Astrocyte (in vitro differentiated cells and primary cell): ENCODE measurements around the gene VSTM4. TPM values are rescaled to one million over a fixed set of nuclear protein-coding genes. Genes with fewer than 3 reads are reported as not detected.

Experiments used
- DNase-seq: peaks from one replicate; pipeline ENCODE4 v3.0.0-alpha.2; 2010; ENCODE audit warnings: low read depth
- FAIRE-seq: peaks from 2 replicates; lab custom pipeline; 2011; peaks lifted over from hg19 to GRCh38; lab: Jason Lieb, UNC
- H2AFZ ChIP-seq: 2 replicates; pipeline ENCODE4 v1.6.0; 2012; ENCODE audit warnings: low read depth, low read length, inconsistent platforms
- H3K27ac ChIP-seq: 2 replicates; pipeline ENCODE4 v1.5.1; 2011; ENCODE audit warnings: low read depth, low read length, inconsistent platforms
- H3K27me3 ChIP-seq: 2 replicates; pipeline ENCODE4 v1.6.0; 2011; ENCODE audit warnings: low read length, inconsistent platforms; ENCODE audit not compliant: insufficient read depth
- H3K36me3 ChIP-seq: 2 replicates; pipeline ENCODE4 v1.5.1; 2011; ENCODE audit warnings: low read length, inconsistent platforms; ENCODE audit not compliant: insufficient read depth
- H3K4me1 ChIP-seq: 2 replicates; pipeline ENCODE4 v1.5.1; 2011; ENCODE audit warnings: low read length, inconsistent platforms; ENCODE audit not compliant: insufficient read depth
- H3K4me2 ChIP-seq: 2 replicates; pipeline ENCODE4 v1.6.0; 2012; ENCODE audit warnings: low read length, inconsistent platforms
- H3K4me3 ChIP-seq: 2 replicates; pipeline ENCODE4 v1.5.1; 2011; ENCODE audit warnings: low read depth, mild to moderate bottlenecking, low read length, inconsistent platforms; ENCODE audit not compliant: insufficient read depth
- H3K79me2 ChIP-seq: 2 replicates; pipeline ENCODE4 v1.6.0; 2012; ENCODE audit warnings: mild to moderate bottlenecking, low read length, inconsistent platforms; ENCODE audit not compliant: insufficient read depth
- H3K9ac ChIP-seq: 2 replicates; pipeline ENCODE4 v1.6.0; 2012; ENCODE audit warnings: mild to moderate bottlenecking, low read length, inconsistent platforms
- H3K9me3 ChIP-seq: 2 replicates; pipeline ENCODE4 v1.5.1; 2012; ENCODE audit warnings: low read depth, mild to moderate bottlenecking, low read length, inconsistent platforms; ENCODE audit not compliant: insufficient read depth
- H4K20me1 ChIP-seq: 2 replicates; pipeline ENCODE4 v1.6.0; 2012; ENCODE audit warnings: low read length, inconsistent platforms; ENCODE audit not compliant: insufficient read depth
- H3K27ac Mint-ChIP-seq: one replicate; pipeline ENCODE4 v1.8.0; 2021; ENCODE audit warnings: mild to moderate bottlenecking, mixed read lengths; ENCODE audit not compliant: unreplicated experiment
- H3K27me3 Mint-ChIP-seq: one replicate; pipeline ENCODE4 v1.8.0; 2021; ENCODE audit warnings: low read depth, mixed read lengths; ENCODE audit not compliant: unreplicated experiment
- H3K36me3 Mint-ChIP-seq: one replicate; pipeline ENCODE4 v1.8.0; 2021; ENCODE audit warnings: low read depth, mixed read lengths; ENCODE audit not compliant: unreplicated experiment
- H3K4me1 Mint-ChIP-seq: one replicate; pipeline ENCODE4 v1.8.0; 2021; ENCODE audit warnings: low read depth, mixed read lengths; ENCODE audit not compliant: unreplicated experiment
- H3K4me3 Mint-ChIP-seq: one replicate; pipeline ENCODE4 v1.8.0; 2021; ENCODE audit warnings: mild to moderate bottlenecking, moderate library complexity, mixed read lengths; ENCODE audit not compliant: unreplicated experiment
- H3K9me3 Mint-ChIP-seq: one replicate; pipeline ENCODE4 v1.8.0; 2021; ENCODE audit warnings: mild to moderate bottlenecking, mixed read lengths; ENCODE audit not compliant: unreplicated experiment
- CTCF ChIP-seq: IDR thresholded peaks from 2 replicates; pipeline ENCODE4 v1.5.1; 2011; ENCODE audit warnings: low read depth, mild to moderate bottlenecking, inconsistent platforms, low read length, moderate library complexity; ENCODE audit not compliant: insufficient read depth
- EZH2 ChIP-seq: IDR thresholded peaks from 2 replicates; pipeline ENCODE4 v1.6.1; 2012; ENCODE audit warnings: mild to moderate bottlenecking, low read length, inconsistent platforms; ENCODE audit not compliant: insufficient read depth
- total RNA-seq: library from RNA; stranded (reverse); gene quantifications from 2 replicates; pipeline ENCODE4 v1.2.1, GENCODE V29; 2021

The VSTM4 gene
- total RNA-seq, 1 donor from 2014 or later, result 1.1 TPM

GRCh38 chr10:49062229-49062628 is 53.1 kb downstream of the VSTM4 start:
- Histone ChIP-seq H3K4me1 (no peaks in the 10 kb centered on the region), H3K79me2 (no peaks in the 10 kb centered on the region), H3K27ac (no peak overlapping the region), H3K27me3 (no peaks in the 10 kb centered on the region), H4K20me1 (no peaks in the 10 kb centered on the region), H2AFZ (no peak overlapping the region), H3K4me3 (no peak overlapping the region), H3K36me3 (no peaks in the 10 kb centered on the region), H3K9me3 (no peaks in the 10 kb centered on the region), H3K4me2 (no peak overlapping the region), H3K9ac (no peak overlapping the region)
- no peak for DNase-seq
- Mint-ChIP-seq H3K4me1 (no peaks in the 10 kb centered on the region), H3K27ac (no peak overlapping the region), H3K36me3 (peaks cover 2% of the 10 kb centered on the region), H3K27me3 (peaks cover 11% of the 10 kb centered on the region), H3K9me3 (peaks cover 8% of the 10 kb centered on the region), H3K4me3 (no peak overlapping the region)
- TF ChIP-seq EZH2 (no peak), CTCF (no peak)
- no peak for FAIRE-seq

- Histone ChIP-seq H2AFZ (no peak overlapping the region), H3K9me3 (no peaks in the 10 kb centered on the region), H3K27me3 (no peaks in the 10 kb centered on the region), H3K79me2 (no peaks in the 10 kb centered on the region), H3K4me3 (no peak overlapping the region), H3K27ac (no peak overlapping the region), H3K9ac (no peak overlapping the region), H4K20me1 (no peaks in the 10 kb centered on the region), H3K4me1 (no peaks in the 10 kb centered on the region), H3K4me2 (no peak overlapping the region), H3K36me3 (no peaks in the 10 kb centered on the region)
- Mint-ChIP-seq H3K36me3 (peaks cover 2% of the 10 kb centered on the region), H3K4me1 (no peaks in the 10 kb centered on the region), H3K9me3 (peaks cover 12% of the 10 kb centered on the region), H3K27me3 (peaks cover 11% of the 10 kb centered on the region), H3K27ac (no peak overlapping the region), H3K4me3 (no peak overlapping the region)
- FAIRE-seq, result no peak
- no peak for TF ChIP-seq CTCF
- no peak for TF ChIP-seq EZH2
- no peak for DNase-seq
Observed at GRCh38 chr10:49061667-49062066, 53.7 kb downstream of the VSTM4 start.

- H3K4me2 ChIP-seq, result no peak overlapping the region
- H3K27me3 ChIP-seq, result no peaks in the 10 kb centered on the region
- H3K9me3 ChIP-seq, result no peaks in the 10 kb centered on the region
- no peak overlapping the region for H2AFZ ChIP-seq
- DNase-seq, result no peak
- no peak overlapping the region for H3K9ac ChIP-seq
- no peak overlapping the region for H3K4me3 ChIP-seq
- H3K27ac ChIP-seq, result no peak overlapping the region
- H3K27ac Mint-ChIP-seq, result no peak overlapping the region
- H3K4me1 Mint-ChIP-seq, result peaks cover 3% of the 10 kb centered on the region
- peaks cover 2% of the 10 kb centered on the region for H3K36me3 Mint-ChIP-seq
- H3K27me3 Mint-ChIP-seq, result peaks cover 18% of the 10 kb centered on the region
- no peaks in the 10 kb centered on the region for H3K36me3 ChIP-seq
- H3K9me3 Mint-ChIP-seq, result peaks cover 16% of the 10 kb centered on the region
- H4K20me1 ChIP-seq, result no peaks in the 10 kb centered on the region
- no peak overlapping the region for H3K4me3 Mint-ChIP-seq
- H3K79me2 ChIP-seq, result no peaks in the 10 kb centered on the region
- FAIRE-seq, result no peak
- TF ChIP-seq CTCF (no peak), EZH2 (no peak)
- no peaks in the 10 kb centered on the region for H3K4me1 ChIP-seq
Observed at GRCh38 chr10:49058463-49059255, 56.7 kb downstream of the VSTM4 start.
